Fibroblast of skin of left biceps (primary cell): ENCODE measurements around the gene GTF2IRD1.
"Not testable (repeated sequence)": the region's sequence is repeated elsewhere in the genome, so short reads cannot be mapped to it uniquely, and the experiment has no call there.

ENCODE experiments used
- DNase-seq, 2 experiments: peaks; one replicate each; pipeline ENCODE4 v3.0.0-alpha.2; 2013; ENCODE audit warnings: low read depth in 2 of 2

The GTF2IRD1 gene

GRCh38 chr7:74561898-74562613, 108.3 kb downstream of the GTF2IRD1 start:
- DNase-seq, result no peak

DNA sequence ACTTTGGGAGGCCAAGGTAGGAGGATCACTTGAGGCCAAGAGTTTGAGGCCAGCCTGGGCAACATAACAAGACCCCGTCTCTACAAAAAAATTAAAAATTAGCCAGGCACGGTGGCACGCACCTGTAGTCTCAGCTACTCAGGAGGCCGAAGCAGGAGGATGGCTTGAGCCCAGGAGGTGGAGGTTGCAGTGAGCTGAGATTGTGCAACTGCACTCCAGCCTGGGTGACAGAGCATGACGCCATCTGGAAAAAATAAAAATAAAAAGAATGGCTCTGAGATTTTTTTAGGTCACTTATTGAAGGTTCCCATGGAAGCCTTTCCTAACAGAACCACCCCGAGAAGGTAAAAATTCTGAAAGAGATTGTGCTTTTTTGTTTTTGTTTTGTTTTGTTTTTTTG, 109.9 kb downstream of the GTF2IRD1 start:
- DNase-seq, result not testable (repeated sequence)

DNA sequence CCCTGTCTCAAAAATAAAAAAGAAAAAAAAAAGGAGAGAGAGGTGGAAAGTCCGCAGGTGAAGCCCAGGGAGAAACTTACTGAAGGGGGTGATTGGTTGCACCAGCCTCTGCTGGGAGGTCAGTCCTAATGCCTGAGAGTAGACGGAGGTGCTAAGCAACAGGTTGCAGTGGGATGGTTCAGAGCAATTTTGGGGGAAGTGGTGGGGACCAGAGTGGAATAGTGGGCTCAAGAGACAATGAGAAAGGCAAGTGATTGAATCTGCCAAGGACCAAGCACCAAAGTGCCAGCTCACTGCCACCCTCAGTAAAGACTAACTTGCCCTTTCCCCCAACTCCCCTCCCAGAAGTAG, 113.6 kb downstream of the GTF2IRD1 start:
- no peak for DNase-seq

- DNase-seq, result no peak
Observed at GRCh38 chr7:74568658-74569057, 115.0 kb downstream of the GTF2IRD1 start.

DNA sequence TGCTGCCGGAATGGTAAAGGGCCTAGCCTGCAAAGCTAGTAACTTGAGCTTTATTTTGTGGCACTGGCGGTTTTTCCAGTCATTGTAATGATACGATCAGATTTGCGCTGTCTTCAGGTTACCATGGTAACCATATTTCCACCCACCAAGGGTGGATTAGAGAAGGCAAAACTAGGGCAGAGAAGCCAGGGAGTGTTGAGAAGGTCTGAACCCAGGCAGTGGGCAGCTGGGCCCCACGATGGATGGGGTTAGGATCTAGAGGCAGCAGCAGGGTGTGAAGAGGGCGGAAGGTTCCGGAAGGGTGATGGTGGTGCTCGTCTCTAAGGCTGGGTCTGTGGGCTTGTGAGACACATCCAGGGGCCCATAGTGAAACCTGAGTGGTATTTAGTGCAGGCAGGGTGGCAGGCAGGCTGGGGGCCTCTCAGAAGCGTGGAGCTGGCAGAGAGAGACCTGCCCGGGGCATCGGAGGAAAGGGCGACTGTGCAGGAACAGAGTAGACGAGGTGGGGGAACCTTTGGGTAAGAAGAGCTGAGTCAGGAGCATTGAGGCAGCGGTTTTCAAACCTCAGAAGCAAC, 115.9 kb downstream of the GTF2IRD1 start:
- no peak for DNase-seq

DNA sequence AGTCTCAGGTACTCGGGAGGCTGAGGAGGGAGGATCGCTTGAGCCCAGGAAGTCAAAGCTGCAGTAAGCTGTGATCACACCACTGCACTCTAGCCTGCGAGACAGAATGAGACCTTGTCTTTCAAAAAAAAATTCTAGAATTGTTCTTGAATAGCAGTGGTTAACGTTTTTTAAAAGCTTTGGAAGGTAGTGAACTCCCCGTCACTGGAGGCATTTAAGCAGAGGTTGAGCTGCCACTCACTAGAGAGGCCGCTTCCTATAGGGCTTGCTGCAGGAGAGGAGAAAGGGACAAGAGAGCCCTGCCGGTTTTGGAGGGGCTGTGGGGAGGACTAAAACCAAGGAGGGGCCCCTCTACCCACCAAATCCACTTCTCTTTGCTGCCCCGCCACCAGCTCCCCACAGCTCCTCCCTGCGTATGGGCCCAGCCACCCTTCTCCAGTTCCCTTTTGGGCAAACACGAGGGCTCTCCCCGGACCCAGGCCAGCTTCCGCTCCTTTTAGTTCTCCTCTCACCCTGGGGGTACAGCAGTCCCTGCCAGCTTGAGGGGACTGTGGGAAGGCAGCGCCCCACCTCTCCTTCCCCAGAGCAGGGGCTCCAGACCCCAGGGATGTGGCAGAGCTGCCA, 116.9 kb downstream of the GTF2IRD1 start:
- no peak for DNase-seq

GRCh38 chr7:74572301-74572979, 118.7 kb downstream of the GTF2IRD1 start:
- no peak for DNase-seq

DNA sequence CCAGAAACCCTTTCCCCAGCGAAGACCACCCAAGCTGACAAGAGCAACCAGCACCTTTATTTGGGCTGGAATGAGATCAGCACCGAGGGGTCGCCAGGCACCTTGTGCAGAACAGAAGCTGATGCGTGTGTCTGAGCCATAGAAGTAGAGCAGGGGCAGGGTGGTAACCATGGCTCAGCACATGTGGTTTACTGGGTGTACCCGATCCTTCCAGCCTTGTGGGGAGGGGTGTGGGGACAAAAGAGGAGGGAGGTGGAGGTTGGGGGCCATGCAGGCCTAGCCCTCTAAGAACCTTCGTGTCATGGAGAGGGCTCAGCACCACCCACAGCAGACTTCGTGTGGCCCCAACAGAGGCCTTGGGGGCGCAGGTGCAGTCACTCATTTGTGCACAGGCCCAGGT, 119.8 kb downstream of the GTF2IRD1 start:
- DNase-seq, result no peak

GRCh38 chr7:74575083-74575784, 121.5 kb downstream of the GTF2IRD1 start:
- peak in 1 of 2 experiments; percentile 10 for DNase-seq

GRCh38 chr7:74575811-74576210, 122.1 kb downstream of the GTF2IRD1 start:
- DNase-seq, result no peak

DNA sequence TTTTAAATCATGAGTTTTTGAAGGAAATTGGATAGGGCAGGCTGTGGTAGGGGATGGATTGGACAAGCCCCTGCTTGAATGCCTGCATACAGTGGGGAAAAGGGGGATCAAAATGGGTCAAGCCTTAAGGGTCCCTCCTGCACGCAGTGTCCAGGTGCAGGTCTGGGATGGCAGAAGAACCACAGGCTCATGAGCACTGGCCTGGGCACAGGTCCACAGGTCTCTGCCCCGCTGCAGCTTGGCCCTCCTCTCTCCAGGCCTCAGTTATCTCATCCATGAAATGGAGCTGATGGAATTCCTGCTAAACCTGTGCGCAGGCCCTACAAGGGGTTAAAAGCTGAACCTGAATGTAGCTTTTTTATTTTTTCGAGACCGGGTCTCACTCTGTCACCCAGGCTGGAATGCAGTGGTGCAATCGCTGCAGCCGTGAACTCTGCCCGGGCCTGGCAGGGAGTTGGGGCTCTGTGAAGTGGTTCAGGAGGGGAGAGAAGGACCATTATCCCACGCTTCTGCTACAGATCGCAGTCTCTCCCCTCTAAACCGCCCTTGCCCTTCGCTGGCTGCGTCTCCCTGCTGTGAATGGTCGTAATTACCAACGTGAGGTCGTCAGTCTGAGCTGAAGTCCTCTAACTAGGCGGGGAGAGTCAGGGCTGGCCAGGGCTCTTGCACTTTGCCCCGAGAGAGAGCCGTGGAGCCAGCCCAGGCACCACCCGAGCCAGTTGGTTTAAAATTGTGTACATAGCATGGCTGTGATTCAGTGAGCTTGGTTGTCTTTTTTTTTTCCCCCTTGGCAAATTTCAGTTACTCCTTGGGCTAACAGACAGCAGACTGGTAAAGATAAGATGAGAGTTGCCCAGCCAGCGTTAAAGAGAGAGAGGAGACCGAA, 126.3 kb downstream of the GTF2IRD1 start:
- no peak for DNase-seq

DNA sequence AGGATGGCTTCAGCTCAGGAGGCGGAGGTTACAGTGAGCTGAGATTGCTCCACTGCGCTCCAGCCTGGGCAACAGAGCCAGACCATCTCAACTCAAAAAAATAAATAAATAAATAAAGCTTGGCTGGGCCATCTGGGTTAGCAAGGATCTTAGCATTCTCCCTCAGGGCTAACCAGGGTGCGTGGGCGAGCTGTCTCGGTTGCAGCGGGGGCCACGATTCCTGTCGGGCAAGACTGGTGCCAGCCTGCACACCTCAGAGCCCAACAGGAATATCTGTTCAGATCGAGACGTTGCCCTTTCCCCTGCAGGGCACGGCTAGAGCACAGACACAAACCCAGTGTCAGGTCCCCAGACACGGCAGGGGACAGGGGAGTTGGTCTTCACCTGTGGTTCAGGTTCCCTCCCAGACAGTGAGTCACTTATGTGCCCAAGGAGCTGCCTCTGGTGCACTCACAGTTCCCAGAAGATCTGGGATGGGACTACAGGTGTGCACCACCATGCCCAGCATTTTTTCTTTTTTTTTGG, 128.3 kb downstream of the GTF2IRD1 start:
- no peak for DNase-seq

- DNase-seq, result no peak
Observed at GRCh38 chr7:74582447-74583039, 128.8 kb downstream of the GTF2IRD1 start.

DNA sequence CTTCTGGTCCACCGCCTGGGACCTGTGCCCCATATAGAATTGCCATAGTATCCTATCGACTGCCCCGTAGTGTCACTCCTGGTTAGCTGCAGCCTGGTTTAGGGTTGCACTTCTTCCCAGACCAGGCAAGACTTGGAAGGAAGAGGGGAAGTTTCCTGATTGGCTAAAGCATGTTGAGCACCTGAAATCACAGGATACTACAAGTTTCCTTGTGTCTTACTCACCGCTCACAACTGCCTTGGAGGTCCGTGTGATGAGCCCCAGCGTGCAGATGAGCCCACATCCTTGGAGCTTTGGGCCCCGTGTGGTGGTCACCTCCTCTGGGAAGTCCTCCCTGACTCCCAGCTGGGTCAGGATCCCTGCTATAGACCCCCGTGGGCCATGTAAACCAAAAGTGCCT, 129.9 kb downstream of the GTF2IRD1 start:
- DNase-seq, result no peak

DNA sequence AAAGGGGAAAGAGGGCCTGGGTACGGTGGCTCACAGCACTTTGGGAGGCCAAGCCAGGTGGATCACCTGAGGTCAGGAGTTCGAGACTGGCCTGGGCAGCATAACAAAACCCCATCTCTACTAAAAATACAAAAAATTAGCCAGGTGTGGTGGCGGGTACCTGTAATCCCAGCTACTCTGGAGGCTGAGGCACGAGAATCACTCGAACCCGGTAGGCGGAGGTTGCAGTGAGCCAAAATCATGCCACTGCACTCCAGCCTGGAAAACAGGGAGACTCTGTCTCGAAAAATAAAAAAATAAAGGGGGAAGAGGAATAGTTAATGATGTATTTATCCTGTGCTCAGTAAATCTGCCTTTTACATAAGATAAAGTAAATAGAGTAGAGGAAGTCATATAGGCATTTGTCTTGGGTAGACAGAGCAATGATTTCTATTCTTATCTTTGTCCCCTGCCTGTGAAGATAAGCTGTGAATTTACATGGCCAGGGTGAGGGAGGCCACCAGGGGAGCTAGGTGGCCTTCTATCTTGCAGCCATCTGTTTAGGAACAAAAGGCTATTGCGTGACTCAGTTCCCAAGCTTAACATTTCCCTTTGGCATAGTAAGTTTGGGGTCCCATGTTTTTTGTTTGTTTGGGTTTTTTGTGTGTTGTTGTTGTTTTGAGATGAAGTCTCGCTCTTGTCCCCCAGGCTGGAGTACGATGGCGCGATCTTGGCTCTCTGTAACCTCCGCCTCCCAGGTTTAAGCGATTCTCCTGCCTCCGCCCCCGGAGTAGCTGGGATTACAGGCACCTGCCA, 130.7 kb downstream of the GTF2IRD1 start:
- DNase-seq, result no peak

DNA sequence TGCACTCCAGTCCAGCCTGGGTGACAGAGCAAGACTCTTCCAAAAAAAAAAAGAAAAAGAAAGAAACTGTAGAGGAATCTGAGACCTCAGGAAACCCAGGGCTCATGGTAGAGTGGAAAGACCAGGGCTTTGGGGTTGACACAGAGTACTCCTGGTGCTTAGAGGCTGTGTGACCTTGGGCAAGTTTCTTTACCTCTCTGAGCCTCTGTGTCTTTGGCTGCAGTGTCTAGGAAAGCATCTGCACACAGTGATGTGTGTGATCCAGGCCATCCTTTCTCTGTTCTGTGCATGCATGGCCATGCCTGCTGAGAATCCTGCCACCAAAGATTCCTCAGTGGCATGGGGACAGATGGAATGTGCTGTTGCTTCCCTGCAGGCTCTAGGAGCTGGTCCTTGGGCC, 132.1 kb downstream of the GTF2IRD1 start:
- no peak for DNase-seq

DNA sequence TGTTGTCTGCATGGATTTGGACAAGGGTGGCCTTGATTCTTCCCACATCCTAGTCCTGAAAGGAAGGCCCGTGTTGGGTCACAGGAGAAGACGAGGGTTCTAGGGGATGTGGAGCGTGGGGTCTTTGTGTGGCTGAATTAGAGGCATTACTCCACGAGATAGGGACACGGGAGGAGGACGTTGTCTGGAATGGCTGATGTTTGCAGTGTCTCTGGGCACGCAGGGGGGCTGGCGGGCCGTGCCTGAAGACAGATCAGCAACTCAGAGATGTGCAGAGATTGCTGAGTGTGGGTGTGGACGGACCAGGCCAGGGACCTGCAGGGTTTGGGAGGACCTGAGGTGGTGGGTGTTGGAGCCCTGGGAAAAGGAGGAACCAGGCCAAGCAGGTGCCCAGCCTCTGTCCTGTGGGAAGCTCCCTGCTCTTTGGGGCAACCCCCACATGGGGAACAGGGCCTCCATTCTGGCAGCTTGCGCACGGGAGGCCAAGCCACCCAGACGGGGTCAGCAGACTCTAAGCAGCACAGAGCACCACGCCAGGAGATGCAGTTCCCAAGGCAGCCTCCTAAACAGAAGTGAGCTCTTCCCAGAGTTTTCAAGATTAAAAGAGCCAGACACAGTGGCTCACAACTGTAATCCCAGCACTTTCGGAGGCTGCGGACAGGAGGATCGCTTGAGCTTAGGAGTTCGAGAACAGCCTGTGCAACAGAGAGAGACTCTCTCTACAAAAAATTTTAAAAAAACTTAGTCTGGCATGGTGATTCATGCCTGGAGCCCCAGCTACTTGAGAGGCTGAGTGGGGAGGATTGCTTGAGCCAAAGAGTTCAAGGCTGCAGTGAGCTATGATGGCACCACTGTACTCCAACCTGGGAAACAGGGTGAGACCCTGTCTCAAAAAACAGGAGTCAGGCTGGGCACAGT, 132.8 kb downstream of the GTF2IRD1 start:
- no peak for DNase-seq

DNA sequence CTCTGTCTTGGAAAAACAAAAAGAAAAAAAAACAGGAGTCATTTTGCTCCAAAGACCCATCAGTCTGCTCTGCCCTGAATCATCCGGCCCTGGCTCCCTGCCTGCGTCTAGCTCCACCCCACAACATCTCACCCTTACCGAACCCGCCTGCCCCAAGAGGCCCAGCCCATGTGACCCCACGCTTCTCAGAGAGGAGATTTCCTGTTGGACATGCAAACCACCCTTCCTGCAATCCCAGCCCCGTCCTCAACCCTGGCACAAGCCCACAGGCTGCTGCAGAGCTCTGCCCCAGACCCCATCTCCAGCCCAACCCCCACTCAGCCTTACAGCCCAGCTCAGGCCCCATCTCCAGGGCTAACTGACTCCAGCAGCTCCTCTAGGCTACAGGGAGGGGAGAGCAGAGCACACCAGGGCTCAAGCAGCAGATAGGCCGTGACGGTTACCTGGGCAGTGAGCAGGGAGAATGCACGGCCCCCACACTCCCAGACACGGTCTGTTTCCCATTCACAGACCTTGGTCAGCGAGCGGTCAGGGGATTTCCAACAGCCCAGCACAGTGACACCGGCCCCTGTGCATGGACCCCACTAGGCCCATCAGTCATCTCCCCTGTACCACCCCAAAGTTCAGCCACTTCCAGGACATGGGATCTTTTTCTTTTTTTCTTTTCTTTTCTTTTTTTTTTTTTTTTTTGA, 133.9 kb downstream of the GTF2IRD1 start:
- DNase-seq, result peak; percentile 56 to 66
